ENCODE results near the gene NCOA7. TPM values are rescaled to one million over a fixed set of nuclear protein-coding genes. Genes with fewer than 3 reads are reported as not detected.
A peak's percentile ranks its signal among the peaks of the same experiment; 100 is the strongest.

NCOA7 gene
- total and polyA plus RNA-seq, 10 of the 15 experiments (the other 5 are each of a cell fraction or from before 2014, with no cell fraction given), result 18.9 to 50.3 (median 34.2) TPM

GRCh38 chr6:125802383-125802782 lies 11.6 kb downstream of the NCOA7 start (continued):
- TF ChIP-seq, protein P1, sequence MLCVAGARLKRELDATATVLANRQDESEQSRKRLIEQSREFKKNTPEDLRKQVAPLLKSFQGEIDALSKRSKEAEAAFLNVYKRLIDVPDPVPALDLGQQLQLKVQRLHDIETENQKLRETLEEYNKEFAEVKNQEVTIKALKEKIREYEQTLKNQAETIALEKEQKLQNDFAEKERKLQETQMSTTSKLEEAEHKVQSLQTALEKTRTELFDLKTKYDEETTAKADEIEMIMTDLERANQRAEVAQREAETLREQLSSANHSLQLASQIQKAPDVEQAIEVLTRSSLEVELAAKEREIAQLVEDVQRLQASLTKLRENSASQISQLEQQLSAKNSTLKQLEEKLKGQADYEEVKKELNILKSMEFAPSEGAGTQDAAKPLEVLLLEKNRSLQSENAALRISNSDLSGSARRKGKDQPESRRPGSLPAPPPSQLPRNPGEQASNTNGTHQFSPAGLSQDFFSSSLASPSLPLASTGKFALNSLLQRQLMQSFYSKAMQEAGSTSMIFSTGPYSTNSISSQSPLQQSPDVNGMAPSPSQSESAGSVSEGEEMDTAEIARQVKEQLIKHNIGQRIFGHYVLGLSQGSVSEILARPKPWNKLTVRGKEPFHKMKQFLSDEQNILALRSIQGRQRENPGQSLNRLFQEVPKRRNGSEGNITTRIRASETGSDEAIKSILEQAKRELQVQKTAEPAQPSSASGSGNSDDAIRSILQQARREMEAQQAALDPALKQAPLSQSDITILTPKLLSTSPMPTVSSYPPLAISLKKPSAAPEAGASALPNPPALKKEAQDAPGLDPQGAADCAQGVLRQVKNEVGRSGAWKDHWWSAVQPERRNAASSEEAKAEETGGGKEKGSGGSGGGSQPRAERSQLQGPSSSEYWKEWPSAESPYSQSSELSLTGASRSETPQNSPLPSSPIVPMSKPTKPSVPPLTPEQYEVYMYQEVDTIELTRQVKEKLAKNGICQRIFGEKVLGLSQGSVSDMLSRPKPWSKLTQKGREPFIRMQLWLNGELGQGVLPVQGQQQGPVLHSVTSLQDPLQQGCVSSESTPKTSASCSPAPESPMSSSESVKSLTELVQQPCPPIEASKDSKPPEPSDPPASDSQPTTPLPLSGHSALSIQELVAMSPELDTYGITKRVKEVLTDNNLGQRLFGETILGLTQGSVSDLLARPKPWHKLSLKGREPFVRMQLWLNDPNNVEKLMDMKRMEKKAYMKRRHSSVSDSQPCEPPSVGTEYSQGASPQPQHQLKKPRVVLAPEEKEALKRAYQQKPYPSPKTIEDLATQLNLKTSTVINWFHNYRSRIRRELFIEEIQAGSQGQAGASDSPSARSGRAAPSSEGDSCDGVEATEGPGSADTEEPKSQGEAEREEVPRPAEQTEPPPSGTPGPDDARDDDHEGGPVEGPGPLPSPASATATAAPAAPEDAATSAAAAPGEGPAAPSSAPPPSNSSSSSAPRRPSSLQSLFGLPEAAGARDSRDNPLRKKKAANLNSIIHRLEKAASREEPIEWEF (IDR thresholded peaks at IDR 0.05; ENCODE audit: insufficient replicate concordance, low read depth, low read length), result no peak
- TF ChIP-seq PKNOX1 (IDR thresholded peaks at IDR 0.05) (no peak), RAD51 (IDR thresholded peaks at IDR 0.05) (no peak), GABPA (IDR thresholded peaks at IDR 0.05; ENCODE audit: low read depth) (no peak)

DNA sequence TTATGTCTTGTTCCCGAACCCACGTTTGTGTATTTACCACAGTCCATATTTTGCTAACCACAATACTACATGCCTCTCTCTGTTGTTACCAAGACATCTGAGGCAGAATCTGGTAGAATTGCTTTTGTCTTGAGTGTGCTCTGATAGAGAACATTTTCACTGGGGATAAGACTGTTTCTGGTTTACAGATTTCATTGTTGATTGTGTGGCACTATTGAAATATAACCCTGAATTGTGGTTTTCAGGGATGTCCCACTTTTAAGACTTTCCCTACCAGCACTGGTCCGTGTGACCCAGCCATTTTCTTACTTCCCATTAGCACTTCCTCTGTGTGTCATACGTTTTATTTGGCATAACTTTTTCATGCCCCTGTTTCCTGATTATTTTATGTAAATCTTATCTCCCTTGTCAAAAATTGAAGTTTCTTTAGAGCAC lies 12.2 kb downstream of the NCOA7 start:
- H3K9ac ChIP-seq (ENCODE audit: control insufficient read depth, insufficient read depth, low read length), result no peak overlapping the region
- no peaks in the 10 kb centered on the region for H3K9me3 ChIP-seq (replicated peaks; ENCODE audit: control insufficient read depth, insufficient read depth, low read length)
- peak overlapping the region; percentile 61 for H3K27ac ChIP-seq (ENCODE audit: control insufficient read depth, insufficient read depth)
- H3K36me3 ChIP-seq (ENCODE audit: control insufficient read depth in 2 of 2, insufficient read depth in 2 of 2, low read length in 1 of 2), result no peaks in the 10 kb centered on the region; a peak in 1 of 4 replicates
- peaks cover 66% of the 10 kb centered on the region for H3K4me1 ChIP-seq (ENCODE audit: control insufficient read depth, insufficient read depth, low read length)
- H4K20me1 ChIP-seq (ENCODE audit: control insufficient read depth, insufficient read depth), result no peaks in the 10 kb centered on the region
- H3K4me2 ChIP-seq (ENCODE audit: control insufficient read depth, insufficient read depth), result peak overlapping the region; percentile 55
- ChIA-PET POLR2A (interaction anchor here (1.0 kb wide), 1 partner anchor 12 kb away, joined by 3 read pairs; the partner anchor contains the start of gene NCOA7), SMC1A (ENCODE audit: uncharacterized antibody, unreplicated experiment) (interaction anchor here (2.7 kb wide), 2 partner anchors 8 to 12 kb away, joined by 16 to 21 read pairs; partner anchors contain the start of gene NCOA7), CTCF (interaction anchor here (1.2 kb wide), 1 partner anchor 9 kb away, joined by 6 read pairs; no protein-coding TSS in a partner anchor), RAD21 (ENCODE audit: unreplicated experiment) (interaction anchor here (0.8 to 2.7 kb wide), 2 partner anchors 12 to 184 kb away, joined by 4 to 26 read pairs; partner anchors contain the start of genes NCOA7 and TRMT11)
- H3K79me2 ChIP-seq (ENCODE audit: control insufficient read depth, insufficient read depth, low read length), result peaks cover 62% of the 10 kb centered on the region
- FAIRE-seq (no peak), ATAC-seq (peak; percentile 29), DNase-seq (ENCODE audit: low read depth, low spot score) (no peak)
- H2AFZ ChIP-seq (ENCODE audit: control insufficient read depth, low read depth, low read length), result no peak overlapping the region; the same call in 1 of the 2 replicates
- BruUV-seq (replicated peaks), result no TSS peak
- in situ Hi-C loops (cut with MboI), result no loop called here
- peak overlapping the region; percentile 2; the same call in 1 of the 2 replicates for H3K4me3 ChIP-seq
- intact Hi-C loops (cut with micrococcal nuclease; ENCODE audit: unreplicated experiment), result no loop called here
- H3K27me3 ChIP-seq (replicated peaks in 1 of 2; ENCODE audit: control insufficient read depth in 2 of 2, insufficient read depth in 2 of 2, low read length in 1 of 2), result no peaks in the 10 kb centered on the region
- WGBS (ENCODE audit: insufficient coverage, insufficient replicate concordance, low lambda C conversion rate, missing lambda C conversion rate), result 25% methylated on average over 4 of the region's 4 CpGs
- TF ChIP-seq IRF3 (IDR thresholded peaks at IDR 0.05), result no peak
- no peak for TF ChIP-seq TBL1XR1 (IDR thresholded peaks at IDR 0.05; ENCODE audit: low read depth, low read length)
- no peak for TF ChIP-seq ZBTB4 (CRISPR knock-in tag; IDR thresholded peaks at IDR 0.05)
- TF ChIP-seq ESRRA (IDR thresholded peaks at IDR 0.05; ENCODE audit: low read length), result no peak
- peak; percentile 81 for TF ChIP-seq RUNX3 (IDR thresholded peaks at IDR 0.05; ENCODE audit: low read length)
- no peak for TF ChIP-seq SIX5 (IDR thresholded peaks at IDR 0.05; ENCODE audit: low read depth, low read length, severe bottlenecking)
- TF ChIP-seq MTA3 (IDR thresholded peaks at IDR 0.05; ENCODE audit: borderline replicate concordance, low read length), result no peak

Measured in GM12878 (cell line).